OCI-LY3 (cell line): ENCODE measurements around the gene KCNIP4.

Experiments used
- H2AFZ ChIP-seq: fragments of 200-600, 300-600 bp; shearing (Covaris generic); 2 replicates; pipeline ENCODE4 v1.6.0; 2014; ENCODE audit warnings: antibody characterized with exemption, low read depth, low read length
- H3K27ac ChIP-seq: fragments of 200-600, 300-600 bp; sonication (generic); 2 replicates; pipeline ENCODE4 v1.5.1; 2014; ENCODE audit warnings: mild to moderate bottlenecking, low read length, moderate library complexity, mixed read lengths
- H3K27me3 ChIP-seq: fragments of 200-600, 300-600 bp; sonication (generic); 2 replicates; pipeline ENCODE4 v1.6.1; 2014; ENCODE audit warnings: low read depth, low read length, mixed read lengths
- H3K36me3 ChIP-seq: fragments of 200-600, 300-600 bp; sonication (generic); replicated peaks from 2 replicates; pipeline ENCODE3; 2014; ENCODE audit warnings: low read depth, low read length, mixed read lengths
- H3K4me1 ChIP-seq: fragments of 300-600, 200-600 bp; sonication (generic); 2 replicates; pipeline ENCODE4 v1.6.1; 2014; ENCODE audit warnings: low read length, mixed read lengths
- H3K4me2 ChIP-seq: fragments of 200-600, 300-600 bp; sonication (generic); 2 replicates; pipeline ENCODE4 v1.6.1; 2014; ENCODE audit warnings: low read length, mixed read lengths
- H3K4me3 ChIP-seq: fragments of 300-600, 200-600 bp; sonication (generic); 2 replicates; pipeline ENCODE4 v1.5.1; 2014; ENCODE audit warnings: antibody characterized with exemption, mild to moderate bottlenecking, low read length, moderate library complexity
- H3K79me2 ChIP-seq: fragments of 300-600, 200-600 bp; shearing (Covaris generic); 2 replicates; pipeline ENCODE4 v1.6.1; 2014; ENCODE audit warnings: mild to moderate bottlenecking, low read length, mixed read lengths
- H3K9ac ChIP-seq: fragments of 300-600, 200-600 bp; shearing (Covaris generic); 2 replicates; pipeline ENCODE4 v1.6.0; 2014; ENCODE audit warnings: mild to moderate bottlenecking, low read length, moderate library complexity
- H3K9me3 ChIP-seq: fragments of 200-600, 300-600 bp; shearing (Covaris generic); 2 replicates; pipeline ENCODE4 v1.6.1; 2014; ENCODE audit warnings: low read length, mixed read lengths; ENCODE audit not compliant: insufficient read depth
- H4K20me1 ChIP-seq: fragments of 200-600, 300-600 bp; sonication (generic); 2 replicates; pipeline ENCODE4 v1.6.1; 2016; ENCODE audit warnings: low read length, mixed read lengths; ENCODE audit not compliant: insufficient read depth
- CTCF ChIP-seq: fragments of 200-600, 300-600 bp; sonication (generic); IDR thresholded peaks from 2 replicates; pipeline ENCODE4 v1.5.1; 2014; ENCODE audit warnings: antibody characterized with exemption, low read length, low read depth
- EZH2phosphoT487 ChIP-seq: fragments of 200-600 bp; shearing (Covaris generic); IDR thresholded peaks from 2 replicates; pipeline ENCODE4 v1.6.1; 2018; ENCODE audit warnings: antibody characterized with exemption, mixed run types, low read depth

The KCNIP4 gene

DNA sequence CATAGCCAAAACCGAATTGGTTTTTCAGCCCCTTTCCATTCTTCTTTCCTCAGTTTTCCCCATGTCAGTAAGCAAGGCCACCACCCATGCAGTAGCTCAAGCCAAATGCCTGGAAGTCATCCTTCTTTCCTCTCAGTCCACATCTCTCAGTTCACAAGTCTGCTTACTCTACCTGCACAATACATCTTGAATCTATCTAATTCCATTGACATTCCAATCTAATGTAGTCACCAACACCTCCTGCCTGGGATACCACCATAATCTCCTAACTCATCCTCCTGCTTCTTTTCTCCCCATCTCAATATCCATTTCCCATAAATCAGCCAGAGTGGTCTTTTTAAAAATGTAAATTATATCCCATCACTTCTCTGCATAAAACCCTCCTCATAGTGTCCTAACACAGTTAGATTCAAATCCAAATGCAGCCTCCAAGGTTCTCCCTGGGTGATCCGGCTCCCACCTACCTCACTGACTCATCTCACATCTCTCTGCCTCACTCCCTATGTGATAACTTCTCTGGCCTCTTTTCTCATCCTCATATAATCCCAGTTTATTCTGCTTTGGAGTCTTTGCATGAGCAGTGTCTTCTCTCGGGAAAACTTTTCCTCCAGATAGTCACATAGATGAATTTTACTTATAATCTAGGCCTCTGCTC lies 26.9 kb downstream of the KCNIP4 start:
- Histone ChIP-seq H3K4me2 (no peak overlapping the region), H3K4me1 (no peaks in the 10 kb centered on the region), H3K9me3 (no peaks in the 10 kb centered on the region), H3K27ac (no peak overlapping the region), H3K27me3 (no peaks in the 10 kb centered on the region), H4K20me1 (no peaks in the 10 kb centered on the region), H2AFZ (no peak overlapping the region), H3K36me3 (no peaks in the 10 kb centered on the region), H3K79me2 (no peaks in the 10 kb centered on the region), H3K4me3 (no peak overlapping the region), H3K9ac (no peak overlapping the region)
- TF ChIP-seq CTCF, result no peak
- no peak for TF ChIP-seq EZH2phosphoT487

DNA sequence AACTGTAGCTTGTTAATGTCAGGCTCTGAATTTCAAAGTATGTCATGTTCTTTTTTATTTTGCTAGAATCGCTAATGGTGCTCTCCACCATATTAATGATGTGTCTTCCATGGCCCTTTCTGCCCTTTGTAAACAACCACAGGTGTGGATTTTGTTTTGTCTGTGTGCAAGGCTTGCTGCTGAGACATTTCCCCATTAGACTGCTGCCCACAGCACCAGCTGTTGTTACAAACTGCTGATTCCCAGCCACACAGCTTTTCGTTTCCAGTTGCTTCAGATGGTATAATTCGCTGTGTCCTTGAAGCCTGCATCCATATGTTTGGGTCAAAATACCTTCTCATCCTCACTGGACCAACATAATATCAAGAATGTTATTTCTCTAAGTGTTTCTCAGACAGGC lies 32.8 kb downstream of the KCNIP4 start:
- Histone ChIP-seq H3K36me3 (no peaks in the 10 kb centered on the region), H2AFZ (no peak overlapping the region)
- TF ChIP-seq EZH2phosphoT487, result no peak
- TF ChIP-seq CTCF, result no peak

DNA sequence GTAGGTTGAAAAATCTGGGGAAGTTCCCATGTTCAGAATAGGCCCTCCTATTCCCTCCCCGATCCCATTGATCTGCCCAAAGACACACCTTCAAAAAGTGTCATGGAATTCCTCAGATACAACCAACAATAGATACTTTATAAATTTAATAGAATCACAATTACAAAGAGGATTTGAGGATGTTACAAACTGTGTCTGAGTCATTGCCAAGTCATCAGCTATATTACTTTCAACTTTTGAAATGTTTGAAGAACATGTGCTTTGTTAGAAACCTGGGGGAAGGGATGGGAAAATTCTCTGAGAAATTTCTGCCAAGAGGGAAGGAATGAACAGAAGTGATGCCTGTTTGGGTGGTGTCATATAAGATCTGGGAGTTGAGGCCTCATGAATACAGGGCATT lies 46.7 kb downstream of the KCNIP4 start:
- Histone ChIP-seq H3K4me3 (no peak overlapping the region), H4K20me1 (no peaks in the 10 kb centered on the region), H3K36me3 (no peaks in the 10 kb centered on the region), H2AFZ (no peak overlapping the region), H3K27ac (no peak overlapping the region), H3K9ac (no peak overlapping the region), H3K9me3 (no peaks in the 10 kb centered on the region), H3K4me1 (no peaks in the 10 kb centered on the region), H3K4me2 (no peak overlapping the region), H3K27me3 (no peaks in the 10 kb centered on the region), H3K79me2 (no peaks in the 10 kb centered on the region)
- no peak for TF ChIP-seq EZH2phosphoT487
- TF ChIP-seq CTCF, result no peak

More for the DNA sequence above, 32.8 kb downstream of the KCNIP4 start:
- Histone ChIP-seq H3K9me3 (no peaks in the 10 kb centered on the region), H3K27me3 (no peaks in the 10 kb centered on the region), H3K27ac (no peak overlapping the region), H3K4me1 (no peaks in the 10 kb centered on the region), H4K20me1 (no peaks in the 10 kb centered on the region), H3K9ac (no peak overlapping the region), H3K79me2 (no peaks in the 10 kb centered on the region), H3K4me2 (no peak overlapping the region), H3K4me3 (no peak overlapping the region)

- Histone ChIP-seq H3K4me2 (no peak overlapping the region), H3K36me3 (no peaks in the 10 kb centered on the region), H4K20me1 (no peaks in the 10 kb centered on the region), H3K27me3 (no peaks in the 10 kb centered on the region), H3K4me3 (no peak overlapping the region), H3K79me2 (no peaks in the 10 kb centered on the region), H2AFZ (no peak overlapping the region), H3K27ac (no peak overlapping the region), H3K4me1 (no peaks in the 10 kb centered on the region), H3K9me3 (no peaks in the 10 kb centered on the region), H3K9ac (no peak overlapping the region)
- no peak for TF ChIP-seq EZH2phosphoT487
- no peak for TF ChIP-seq CTCF
Observed at GRCh38 chr4:21901281-21901680, 47.3 kb downstream of the KCNIP4 start.
